SH-SY5Y (cell line): Measurements from ENCODE around the gene FHDC1.

ENCODE experiments used
- GATA2 ChIP-seq: IDR thresholded peaks from 2 replicates; pipeline ENCODE4 v1.6.1; 2011; ENCODE audit warnings: mild to moderate bottlenecking, low read depth, low read length
- GATA3 ChIP-seq: IDR thresholded peaks from 2 replicates; pipeline ENCODE4 v1.6.1; 2011; ENCODE audit warnings: low read depth, mild to moderate bottlenecking, low read length, moderate library complexity

DNA sequence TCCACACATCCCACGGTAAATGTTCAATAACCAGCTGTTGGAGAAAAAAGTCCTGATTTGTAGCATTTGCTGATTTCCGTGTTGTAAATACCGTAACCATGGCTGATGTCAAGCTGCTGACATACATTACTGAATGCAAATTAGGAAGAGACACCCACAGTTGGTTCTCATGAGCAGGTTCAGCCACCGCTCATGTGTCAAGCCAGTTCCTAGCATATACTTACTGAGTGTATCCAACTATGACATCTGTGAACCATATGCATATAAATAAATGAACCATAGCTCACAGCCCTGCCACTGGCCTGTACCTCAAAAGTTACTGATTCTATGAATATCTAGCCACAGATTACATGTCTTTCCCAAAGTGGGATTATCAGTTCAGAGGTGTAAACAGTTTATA lies 29.5 kb downstream of the FHDC1 start:
- TF ChIP-seq GATA2 (no peak), GATA3 (no peak)
